ENCODE measurements around the gene SLC8A1.

SLC8A1 gene

GRCh38 chr2:40261042-40261441, 190.8 kb downstream of the SLC8A1 start:
- DNase-seq, result no peak

- no peak for DNase-seq
These were observed 191.5 kb downstream of the SLC8A1 start for GRCh38 chr2:40260437-40260836.

GRCh38 chr2:40259900-40260299, 192.0 kb downstream of the SLC8A1 start:
- no peak for DNase-seq

- DNase-seq, result no peak
These were observed 193.8 kb downstream of the SLC8A1 start for GRCh38 chr2:40258135-40258457.

- no peak for DNase-seq
These were observed 194.4 kb downstream of the SLC8A1 start for GRCh38 chr2:40257340-40258134.

GRCh38 chr2:40256649-40257048, 195.2 kb downstream of the SLC8A1 start:
- DNase-seq, result no peak

GRCh38 chr2:40256008-40256407, 195.9 kb downstream of the SLC8A1 start:
- DNase-seq, result no peak

- DNase-seq, result no peak
These were observed 196.8 kb downstream of the SLC8A1 start for GRCh38 chr2:40255103-40255502.

- DNase-seq, result no peak
These were observed 197.3 kb downstream of the SLC8A1 start for GRCh38 chr2:40254611-40255010.

- no peak for DNase-seq
These were observed 200.8 kb downstream of the SLC8A1 start for GRCh38 chr2:40251137-40251536.

- DNase-seq, result no peak
These were observed 202.3 kb downstream of the SLC8A1 start for GRCh38 chr2:40249577-40249976.

GRCh38 chr2:40248294-40248693, 203.6 kb downstream of the SLC8A1 start:
- DNase-seq, result no peak

- DNase-seq, result no peak
These were observed 207.2 kb downstream of the SLC8A1 start for GRCh38 chr2:40244675-40245074.

- DNase-seq, result no peak
These were observed 207.6 kb downstream of the SLC8A1 start for GRCh38 chr2:40244251-40244650.

GRCh38 chr2:40243581-40244187, 208.2 kb downstream of the SLC8A1 start:
- DNase-seq, result no peak

- no peak for DNase-seq
These were observed 209.6 kb downstream of the SLC8A1 start for GRCh38 chr2:40242315-40242714.

- no peak for DNase-seq
These were observed 211.8 kb downstream of the SLC8A1 start for GRCh38 chr2:40240070-40240469.

GRCh38 chr2:40230707-40231432, 221.0 kb downstream of the SLC8A1 start:
- DNase-seq, result no peak

GRCh38 chr2:40230186-40230585, 221.7 kb downstream of the SLC8A1 start:
- DNase-seq, result no peak

GRCh38 chr2:40228310-40228709, 223.6 kb downstream of the SLC8A1 start:
- DNase-seq, result no peak

GRCh38 chr2:40227210-40227609, 224.7 kb downstream of the SLC8A1 start:
- DNase-seq, result no peak

GRCh38 chr2:40226637-40227036, 225.3 kb downstream of the SLC8A1 start:
- no peak for DNase-seq

GRCh38 chr2:40225670-40226210, 226.2 kb downstream of the SLC8A1 start:
- no peak for DNase-seq

GRCh38 chr2:40224318-40224717, 227.6 kb downstream of the SLC8A1 start:
- no peak for DNase-seq

Data from CD4-positive, alpha-beta T cell treated with Interferon gamma for 1 hour (primary cell).